Fibroblast of lung (primary cell): Measurements from ENCODE around the gene SEC23A. TPM values are rescaled to one million over a fixed set of nuclear protein-coding genes. Genes with fewer than 3 reads are reported as not detected.

Experiments
- DNase-seq, 2 donors: peaks; one replicate each; pipeline versions ENCODE4 v3.0.0 to v3.0.0-alpha.2; 2010; ENCODE audit warnings: low read depth in 2 of 2
- H2AFZ ChIP-seq: 2 replicates; pipeline ENCODE4 v1.5.1; 2012; ENCODE audit warnings: low read length, control low read depth, inconsistent platforms
- H3K27ac ChIP-seq: 2 replicates; pipeline ENCODE4 v1.5.1; 2011; ENCODE audit warnings: low read length, control low read depth; ENCODE audit not compliant: insufficient read depth
- H3K27me3 ChIP-seq: 2 replicates; pipeline ENCODE4 v1.5.1; 2011; ENCODE audit warnings: mild to moderate bottlenecking, low read length; ENCODE audit not compliant: control insufficient read depth, insufficient read depth
- H3K36me3 ChIP-seq: 2 replicates; pipeline ENCODE4 v1.5.1; 2011; ENCODE audit warnings: low read length; ENCODE audit not compliant: control insufficient read depth, insufficient read depth
- H3K4me1 ChIP-seq: 2 replicates; pipeline ENCODE4 v1.5.1; 2011; ENCODE audit warnings: low read length; ENCODE audit not compliant: control insufficient read depth, insufficient read depth; ENCODE audit errors: extremely low read depth
- H3K4me2 ChIP-seq: 2 replicates; pipeline ENCODE4 v1.5.1; 2011; ENCODE audit warnings: low read length, control low read depth; ENCODE audit not compliant: insufficient read depth; ENCODE audit errors: extremely low read depth
- H3K4me3 ChIP-seq, 4 experiments: fragments of 200-600 bp in 1 of 4; sonication (generic) in 1 of 4; replicated peaks in 1 of 4; 2 replicates each; pipeline ENCODE4 v1.5.1; 2011 to 2016; ENCODE audit warnings: low read length in 4 of 4, low read depth in 3 of 4, mild to moderate bottlenecking in 3 of 4, control low read depth in 2 of 4, inconsistent platforms in 1 of 4, mixed read lengths in 1 of 4; ENCODE audit not compliant: insufficient read depth in 1 of 4; ENCODE audit errors: control extremely low read depth in 1 of 4
- H3K79me2 ChIP-seq: 2 replicates; pipeline ENCODE4 v1.5.1; 2012; ENCODE audit warnings: mild to moderate bottlenecking, low read length, inconsistent platforms; ENCODE audit not compliant: control insufficient read depth, insufficient read depth
- H3K9ac ChIP-seq: 2 replicates; pipeline ENCODE4 v1.5.1; 2011; ENCODE audit warnings: mild to moderate bottlenecking, low read length, control low read depth; ENCODE audit not compliant: insufficient read depth
- H3K9me3 ChIP-seq: 2 replicates; pipeline ENCODE4 v1.5.1; 2012; ENCODE audit warnings: low read depth, low read length; ENCODE audit not compliant: control insufficient read depth, insufficient read depth
- H4K20me1 ChIP-seq: 2 replicates; pipeline ENCODE4 v1.5.1; 2011; ENCODE audit warnings: low read length; ENCODE audit not compliant: control insufficient read depth, insufficient read depth; ENCODE audit errors: extremely low read depth
- EZH2 ChIP-seq: IDR thresholded peaks from 2 replicates; pipeline ENCODE4 v1.5.1; 2012; ENCODE audit warnings: low read length, control low read depth, mild to moderate bottlenecking; ENCODE audit errors: missing control alignments
- polyA plus RNA-seq, 2 donors: library from polyadenylated mRNA; depleted of rRNA in 1 of 2; stranded (reverse) in 1 of 2; unstranded in 1 of 2; fragments of >200 nt; gene quantifications; 2 replicates each; pipeline ENCODE4 v1.2.1, GENCODE V29; 2011 to 2012; ENCODE audit warnings: missing spikeins in 1 of 2
- total RNA-seq: library from RNA; depleted of rRNA; stranded (reverse); fragments of >200 nt; gene quantifications from 2 replicates; pipeline ENCODE4 v1.2.1, GENCODE V29; 2014
- TF ChIP-seq, protein P1 (sequence below), 2 donors: IDR thresholded peaks in 1 of 2; conservative IDR thresholded peaks in 1 of 2; 1 replicate in 1 of 2; 2 replicates in 1 of 2; pipeline ENCODE4 v1.5.1; 2011 to 2012; ENCODE audit warnings: low read length in 2 of 2, control low read depth in 1 of 2, inconsistent platforms in 1 of 2, low read depth in 1 of 2, mild to moderate bottlenecking in 1 of 2

SEC23A gene
- total and polyA plus RNA-seq, 2 donors (not counting 1 experiment from before 2014, with no cell fraction given): 271 to 287 TPM

DNA sequence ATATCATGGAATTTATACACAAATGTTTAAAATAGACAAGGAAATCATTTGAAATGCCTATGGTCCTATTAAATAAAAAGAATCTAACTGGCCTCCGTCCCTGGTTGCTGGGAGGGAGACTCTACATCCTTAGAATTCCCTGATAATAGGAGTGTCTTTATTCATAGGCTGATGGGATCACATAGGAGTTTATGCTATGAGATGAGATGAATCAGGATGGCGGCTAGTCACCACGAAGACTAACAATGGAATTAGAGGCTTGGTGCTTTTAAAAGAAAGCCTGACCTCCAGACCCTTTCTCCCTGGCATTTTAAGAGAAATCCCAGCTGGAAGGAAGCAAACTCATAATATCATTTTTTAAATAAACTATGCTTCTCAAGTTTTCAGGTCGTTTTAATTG, 69.7 kb downstream of the SEC23A start:
- Histone ChIP-seq H3K79me2 (no peaks in the 10 kb centered on the region), H3K27me3 (no peaks in the 10 kb centered on the region), H2AFZ (no peak overlapping the region), H4K20me1 (no peaks in the 10 kb centered on the region), H3K4me1 (no peaks in the 10 kb centered on the region), H3K9ac (no peak overlapping the region), H3K9me3 (no peaks in the 10 kb centered on the region), H3K4me2 (no peak overlapping the region), H3K36me3 (peaks cover 17% of the 10 kb centered on the region), H3K27ac (no peak overlapping the region), H3K4me3 (no peak overlapping the region)
- peak in 1 of 2 donors; percentile 65 for DNase-seq
- TF ChIP-seq EZH2: no peak
- TF ChIP-seq, protein P1, sequence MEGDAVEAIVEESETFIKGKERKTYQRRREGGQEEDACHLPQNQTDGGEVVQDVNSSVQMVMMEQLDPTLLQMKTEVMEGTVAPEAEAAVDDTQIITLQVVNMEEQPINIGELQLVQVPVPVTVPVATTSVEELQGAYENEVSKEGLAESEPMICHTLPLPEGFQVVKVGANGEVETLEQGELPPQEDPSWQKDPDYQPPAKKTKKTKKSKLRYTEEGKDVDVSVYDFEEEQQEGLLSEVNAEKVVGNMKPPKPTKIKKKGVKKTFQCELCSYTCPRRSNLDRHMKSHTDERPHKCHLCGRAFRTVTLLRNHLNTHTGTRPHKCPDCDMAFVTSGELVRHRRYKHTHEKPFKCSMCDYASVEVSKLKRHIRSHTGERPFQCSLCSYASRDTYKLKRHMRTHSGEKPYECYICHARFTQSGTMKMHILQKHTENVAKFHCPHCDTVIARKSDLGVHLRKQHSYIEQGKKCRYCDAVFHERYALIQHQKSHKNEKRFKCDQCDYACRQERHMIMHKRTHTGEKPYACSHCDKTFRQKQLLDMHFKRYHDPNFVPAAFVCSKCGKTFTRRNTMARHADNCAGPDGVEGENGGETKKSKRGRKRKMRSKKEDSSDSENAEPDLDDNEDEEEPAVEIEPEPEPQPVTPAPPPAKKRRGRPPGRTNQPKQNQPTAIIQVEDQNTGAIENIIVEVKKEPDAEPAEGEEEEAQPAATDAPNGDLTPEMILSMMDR (conservative IDR thresholded peaks at IDR 0.05 in 1 of 2, IDR thresholded peaks at IDR 0.05 in 1 of 2; ENCODE audit: low read depth in 1 of 2, low read length in 2 of 2): no peak

- H3K36me3 ChIP-seq: peaks cover 8% of the 10 kb centered on the region
- no peaks in the 10 kb centered on the region for H3K27me3 ChIP-seq
- no peak overlapping the region for H3K27ac ChIP-seq
- H2AFZ ChIP-seq: no peak overlapping the region
- H3K4me3 ChIP-seq: no peak overlapping the region
- TF ChIP-seq EZH2: no peak
- TF ChIP-seq, protein P1 (conservative IDR thresholded peaks at IDR 0.05 in 1 of 2, IDR thresholded peaks at IDR 0.05 in 1 of 2; ENCODE audit: low read depth in 1 of 2, low read length in 2 of 2): no peak
- H4K20me1 ChIP-seq: no peaks in the 10 kb centered on the region
- H3K79me2 ChIP-seq: no peaks in the 10 kb centered on the region
- no peak for DNase-seq
- no peaks in the 10 kb centered on the region for H3K4me1 ChIP-seq
- H3K9ac ChIP-seq: no peak overlapping the region
- no peak overlapping the region for H3K4me2 ChIP-seq
- H3K9me3 ChIP-seq: no peaks in the 10 kb centered on the region
Observed at GRCh38 chr14:39030209-39030608, 72.8 kb downstream of the SEC23A start.

DNA sequence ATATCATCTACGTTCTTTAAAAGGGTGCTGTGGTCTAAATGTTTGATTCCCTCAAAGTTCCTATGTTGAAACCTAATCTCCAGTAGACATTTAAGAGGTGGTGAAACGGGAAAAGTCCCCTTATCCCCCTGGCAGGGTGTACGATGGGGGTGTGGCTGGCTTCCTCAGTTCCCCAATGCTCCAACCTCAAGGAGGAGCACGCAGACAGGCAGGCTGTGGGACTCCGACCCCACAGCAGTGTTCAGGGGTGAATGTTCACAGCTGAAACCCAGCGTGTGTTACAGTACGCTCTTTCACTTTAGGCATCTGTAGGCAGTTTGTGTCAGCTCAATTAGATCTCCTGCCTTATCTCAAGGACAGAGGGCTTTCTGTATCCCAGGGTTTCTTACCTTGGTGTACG, 73.2 kb downstream of the SEC23A start:
- H2AFZ ChIP-seq: no peak overlapping the region
- TF ChIP-seq, protein P1 (conservative IDR thresholded peaks at IDR 0.05 in 1 of 2, IDR thresholded peaks at IDR 0.05 in 1 of 2; ENCODE audit: low read depth in 1 of 2, low read length in 2 of 2): no peak
- H3K27ac ChIP-seq: no peak overlapping the region
- no peaks in the 10 kb centered on the region for H3K9me3 ChIP-seq
- no peak overlapping the region for H3K9ac ChIP-seq
- DNase-seq: no peak
- H4K20me1 ChIP-seq: no peaks in the 10 kb centered on the region
- no peak overlapping the region for H3K4me3 ChIP-seq
- peaks cover 8% of the 10 kb centered on the region for H3K36me3 ChIP-seq
- H3K4me1 ChIP-seq: no peaks in the 10 kb centered on the region
- H3K79me2 ChIP-seq: no peaks in the 10 kb centered on the region
- H3K27me3 ChIP-seq: no peaks in the 10 kb centered on the region
- H3K4me2 ChIP-seq: no peak overlapping the region
